Measurements from ENCODE around the gene DPYD.

DNA sequence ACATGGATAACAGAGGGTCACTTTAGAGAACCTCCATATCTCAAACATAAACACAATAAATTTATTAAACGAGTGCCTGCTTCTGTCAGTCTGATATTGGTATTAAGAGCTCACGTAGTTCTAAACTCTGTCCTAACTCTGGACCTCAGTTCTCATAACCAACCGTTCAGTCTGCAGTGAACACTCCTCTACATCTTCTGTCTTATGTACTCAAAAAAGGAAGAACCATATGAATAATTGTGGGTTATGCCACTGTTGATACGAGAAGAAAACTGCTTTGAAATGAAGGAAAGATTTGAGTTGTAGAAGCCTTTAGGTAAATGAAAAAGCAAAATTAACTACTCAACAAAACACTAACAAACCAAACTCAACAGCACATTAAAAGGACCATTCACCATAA lies 53.7 kb downstream of the DPYD start:
- TF ChIP-seq, protein P1, sequence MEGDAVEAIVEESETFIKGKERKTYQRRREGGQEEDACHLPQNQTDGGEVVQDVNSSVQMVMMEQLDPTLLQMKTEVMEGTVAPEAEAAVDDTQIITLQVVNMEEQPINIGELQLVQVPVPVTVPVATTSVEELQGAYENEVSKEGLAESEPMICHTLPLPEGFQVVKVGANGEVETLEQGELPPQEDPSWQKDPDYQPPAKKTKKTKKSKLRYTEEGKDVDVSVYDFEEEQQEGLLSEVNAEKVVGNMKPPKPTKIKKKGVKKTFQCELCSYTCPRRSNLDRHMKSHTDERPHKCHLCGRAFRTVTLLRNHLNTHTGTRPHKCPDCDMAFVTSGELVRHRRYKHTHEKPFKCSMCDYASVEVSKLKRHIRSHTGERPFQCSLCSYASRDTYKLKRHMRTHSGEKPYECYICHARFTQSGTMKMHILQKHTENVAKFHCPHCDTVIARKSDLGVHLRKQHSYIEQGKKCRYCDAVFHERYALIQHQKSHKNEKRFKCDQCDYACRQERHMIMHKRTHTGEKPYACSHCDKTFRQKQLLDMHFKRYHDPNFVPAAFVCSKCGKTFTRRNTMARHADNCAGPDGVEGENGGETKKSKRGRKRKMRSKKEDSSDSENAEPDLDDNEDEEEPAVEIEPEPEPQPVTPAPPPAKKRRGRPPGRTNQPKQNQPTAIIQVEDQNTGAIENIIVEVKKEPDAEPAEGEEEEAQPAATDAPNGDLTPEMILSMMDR (conservative IDR thresholded peaks at IDR 0.05; ENCODE audit: low read depth, low read length) = no peak
- TF ChIP-seq EZH2phosphoT487 (IDR thresholded peaks at IDR 0.05; ENCODE audit: borderline replicate concordance, low read length) = no peak

All from PC-3 (cell line).